GM18505 (cell line): Measurements from ENCODE around the gene MAD1L1.
A peak's percentile ranks its signal among the peaks of the same experiment; 100 is the strongest.

Experiments
- ATAC-seq: cut with Tn5 transposase; IDR thresholded peaks from one replicate; pipeline ENCODE4 v1.9.1; 2021; ENCODE audit not compliant: unreplicated experiment
- POLR2A ChIP-seq: IDR thresholded peaks from 4 replicates; pipeline ENCODE4 v1.6.1; 2011; ENCODE audit warnings: borderline replicate concordance; ENCODE audit not compliant: insufficient read depth, insufficient read length; ENCODE audit errors: extremely low read depth

MAD1L1 gene

DNA sequence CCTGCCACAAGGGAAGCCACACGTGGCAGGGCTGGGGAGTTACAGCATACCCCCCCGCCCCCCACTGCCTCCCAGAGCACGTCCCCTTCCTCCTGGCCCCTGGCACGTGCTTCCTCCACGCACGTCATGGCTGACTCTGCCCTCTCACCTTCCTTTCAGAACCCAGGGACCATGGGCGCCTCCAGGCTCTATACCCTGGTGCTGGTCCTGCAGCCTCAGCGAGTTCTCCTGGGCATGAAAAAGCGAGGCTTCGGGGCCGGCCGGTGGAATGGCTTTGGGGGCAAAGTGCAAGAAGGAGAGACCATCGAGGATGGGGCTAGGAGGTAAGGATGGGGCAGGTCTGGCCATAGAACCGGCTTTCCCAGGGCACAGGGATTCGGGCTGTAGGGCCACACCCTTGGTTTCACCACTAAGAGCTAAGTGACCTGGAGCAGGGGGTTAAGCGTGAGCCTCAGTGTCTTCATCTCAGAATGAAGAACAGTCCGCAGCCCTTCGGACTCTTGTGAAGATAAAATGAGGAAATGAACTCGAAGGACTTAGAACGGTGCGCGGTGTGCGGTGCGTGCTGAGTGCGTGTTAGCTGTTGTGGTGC is 11.8 kb upstream of the MAD1L1 start:
- ATAC-seq, result no peak
- TF ChIP-seq POLR2A, result no peak

DNA sequence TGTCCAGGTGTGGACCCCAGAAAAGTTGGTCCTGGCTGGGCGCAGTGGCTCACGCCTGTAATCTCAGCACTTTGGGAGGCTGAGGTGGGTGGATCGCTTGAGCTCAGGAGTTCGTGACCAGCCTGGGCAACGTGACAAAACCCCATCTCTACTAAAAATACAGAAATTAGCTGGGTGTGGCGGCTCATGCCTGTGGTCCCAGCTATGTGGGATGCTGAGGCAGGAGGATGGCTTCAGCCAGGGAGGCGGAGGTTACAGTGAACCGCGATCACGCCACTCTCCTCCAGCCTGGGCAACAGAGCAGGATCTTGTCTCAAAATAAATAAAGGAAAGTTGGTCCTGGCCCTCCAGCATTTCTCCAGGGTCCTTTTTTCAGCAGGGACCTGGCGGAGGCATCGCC is 10.7 kb upstream of the MAD1L1 start:
- ATAC-seq, result no peak
- no peak for TF ChIP-seq POLR2A

DNA sequence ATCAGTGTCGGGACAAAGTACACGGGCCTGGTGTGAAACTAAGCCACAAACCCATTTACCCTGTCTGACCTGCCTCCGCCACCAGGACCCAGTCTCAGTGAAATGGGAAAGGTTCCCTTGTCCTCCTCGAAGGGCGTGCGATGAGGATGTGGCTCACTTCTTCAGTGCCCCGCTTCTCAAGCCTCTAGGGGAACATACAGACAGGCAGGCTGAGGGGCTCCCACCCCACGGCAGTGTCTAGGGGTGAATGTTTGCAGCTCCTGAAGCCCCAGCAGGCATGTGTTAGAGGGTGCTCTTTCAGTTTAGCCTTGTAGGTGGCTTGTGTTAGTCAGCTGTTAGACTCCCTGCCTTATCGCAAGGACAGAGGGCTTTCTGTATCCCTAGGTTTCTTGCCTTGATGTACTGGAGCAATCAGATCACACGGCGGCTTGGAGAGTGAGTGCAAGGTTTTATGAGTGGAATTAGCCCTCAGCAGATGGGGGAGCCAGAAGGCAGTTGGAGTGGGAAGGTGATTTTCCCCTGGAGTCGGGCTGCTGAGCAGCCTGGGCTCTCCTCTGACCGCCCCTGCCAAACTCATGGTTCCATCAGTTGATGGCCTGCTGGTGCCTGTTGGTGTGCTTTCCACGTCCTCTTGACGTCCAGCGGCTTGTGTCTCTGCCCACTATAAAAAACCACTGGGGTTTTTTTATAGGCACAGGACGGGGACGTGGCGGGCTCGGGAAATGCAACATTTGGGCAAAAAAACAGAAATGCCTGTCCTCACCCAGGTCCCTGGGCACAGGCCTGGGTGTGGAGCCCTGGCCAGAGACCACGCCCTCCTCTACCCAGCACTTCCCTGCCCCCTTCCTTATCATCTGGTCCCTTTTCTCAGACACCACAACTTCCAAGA is 10.0 kb upstream of the MAD1L1 start:
- no peak for TF ChIP-seq POLR2A

DNA sequence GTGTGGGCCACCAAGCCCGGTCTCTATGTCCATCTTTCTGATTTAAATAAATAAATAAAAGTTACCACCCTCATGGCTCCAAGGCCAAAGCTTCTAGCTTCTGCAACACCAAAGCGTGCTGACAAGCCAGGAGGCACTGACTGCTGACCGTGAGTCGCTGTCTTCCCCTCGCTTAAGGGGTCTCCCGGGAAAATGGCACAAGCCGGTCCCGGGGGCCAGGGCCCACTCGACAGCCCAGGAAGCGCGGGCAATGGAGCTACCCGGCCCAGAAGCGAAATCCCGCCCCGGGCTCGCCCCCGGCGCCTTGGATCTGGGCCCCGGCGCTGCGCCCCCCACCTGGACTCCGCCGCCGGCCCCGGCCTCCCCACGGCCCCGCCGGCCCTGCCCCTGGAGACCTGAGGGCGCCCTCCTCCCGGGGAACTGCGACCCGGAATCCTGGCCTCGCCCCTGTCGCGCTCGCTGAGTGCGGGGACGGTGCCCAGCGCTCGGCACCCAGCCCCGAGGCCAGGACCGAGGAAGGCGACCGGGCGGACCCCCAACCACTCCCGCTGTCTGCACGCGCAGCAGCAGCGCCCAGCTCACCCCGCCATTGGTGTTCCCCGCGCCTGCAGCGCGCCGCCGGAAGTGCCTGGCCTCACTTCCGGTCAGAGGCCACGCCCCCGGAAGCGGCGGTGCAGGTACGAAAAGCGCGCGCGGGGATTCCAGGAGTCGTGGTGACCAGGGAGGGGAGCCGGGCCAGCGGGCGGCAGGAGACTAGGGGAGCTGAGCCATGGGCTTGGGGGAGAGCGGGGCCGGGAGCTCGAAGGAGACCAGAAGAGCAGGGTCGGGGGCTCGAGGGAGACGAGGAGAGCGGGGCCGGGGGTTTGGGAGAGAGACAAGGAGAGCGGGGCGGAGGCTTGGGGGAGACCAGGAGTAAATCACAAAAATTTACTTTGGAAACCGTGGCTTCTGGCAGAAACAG is 9.1 kb upstream of the MAD1L1 start, which contains the start of the genes MRM2 and NUDT1:
MRM2 (minus strand) TSS at position 626 of the 961 bp plus-strand sequence; CDS start at position 590, 36 bp downstream.
NUDT1 (plus strand) TSS at position 647 of the 961 bp plus-strand sequence. CDS start 2,349 bp downstream, outside the sequence.
- TF ChIP-seq POLR2A, result peak; percentile 95
- peak; percentile 56 for ATAC-seq

More for the DNA sequence above, 10.0 kb upstream of the MAD1L1 start:
- ATAC-seq, result no peak

DNA sequence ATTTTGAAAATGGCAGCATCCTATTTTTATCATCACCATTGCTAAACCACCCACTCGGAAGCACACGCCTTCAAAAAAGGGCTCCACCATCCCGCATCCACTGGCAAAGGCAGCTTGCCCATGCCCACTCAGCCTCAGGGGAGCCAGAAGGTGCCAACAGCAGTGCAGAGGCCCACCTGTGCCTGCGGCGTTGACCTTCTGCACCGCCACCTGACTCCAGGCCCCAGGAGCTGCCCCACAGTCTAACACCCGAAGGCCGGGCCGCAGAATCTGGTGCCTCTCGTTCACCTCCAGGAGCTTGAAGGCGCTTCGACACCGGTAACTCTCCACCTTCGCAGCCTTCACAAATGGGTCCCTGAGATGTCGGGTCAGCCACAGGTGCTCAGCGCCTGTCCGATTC is 6.5 kb upstream of the MAD1L1 start:
- ATAC-seq, result no peak
- TF ChIP-seq POLR2A, result no peak

DNA sequence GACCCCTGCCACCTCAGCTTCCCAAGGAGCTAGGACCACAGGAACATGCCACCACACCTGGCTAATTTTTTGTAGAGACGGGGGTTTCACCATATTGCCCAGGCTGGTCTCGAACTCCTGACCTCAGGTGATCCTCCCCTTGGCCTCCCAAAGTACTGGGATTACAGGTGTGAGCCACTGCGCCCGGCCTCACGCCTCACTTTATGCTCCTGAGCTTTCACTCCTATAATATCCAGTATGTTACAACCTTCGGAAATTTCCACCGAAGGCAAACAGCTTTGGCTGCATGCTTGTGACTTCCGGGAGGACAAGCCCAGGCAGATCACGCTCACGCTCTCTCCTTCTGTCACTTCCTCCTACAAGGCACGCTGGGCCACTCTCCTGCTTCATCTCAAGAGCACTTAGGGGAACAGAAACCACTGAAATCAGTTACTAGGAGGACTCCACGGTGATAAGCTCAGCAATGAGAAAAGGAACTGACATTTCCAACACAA is 4.4 kb upstream of the MAD1L1 start:
- peak; percentile 50 for ATAC-seq
- no peak for TF ChIP-seq POLR2A

DNA sequence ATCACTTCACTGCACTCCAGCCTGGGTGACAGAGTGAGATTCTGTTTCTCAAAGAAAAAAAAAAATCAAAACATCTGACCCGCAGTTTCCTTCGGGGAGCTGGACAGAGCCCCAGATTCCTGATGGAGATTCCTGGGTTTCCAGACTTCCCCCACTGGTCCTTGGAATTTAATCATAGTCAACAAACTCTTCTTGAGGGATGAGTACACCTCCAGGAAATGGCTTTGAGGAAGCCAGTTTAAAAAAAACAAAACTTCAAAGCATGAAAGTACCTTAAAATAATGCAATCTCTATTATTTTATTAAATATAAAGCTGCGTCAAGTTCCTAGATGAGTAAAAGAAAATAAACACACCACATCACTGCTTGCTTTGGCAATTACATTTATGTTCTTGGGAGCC is 1.2 kb upstream of the MAD1L1 start:
- no peak for ATAC-seq
- TF ChIP-seq POLR2A, result no peak

DNA sequence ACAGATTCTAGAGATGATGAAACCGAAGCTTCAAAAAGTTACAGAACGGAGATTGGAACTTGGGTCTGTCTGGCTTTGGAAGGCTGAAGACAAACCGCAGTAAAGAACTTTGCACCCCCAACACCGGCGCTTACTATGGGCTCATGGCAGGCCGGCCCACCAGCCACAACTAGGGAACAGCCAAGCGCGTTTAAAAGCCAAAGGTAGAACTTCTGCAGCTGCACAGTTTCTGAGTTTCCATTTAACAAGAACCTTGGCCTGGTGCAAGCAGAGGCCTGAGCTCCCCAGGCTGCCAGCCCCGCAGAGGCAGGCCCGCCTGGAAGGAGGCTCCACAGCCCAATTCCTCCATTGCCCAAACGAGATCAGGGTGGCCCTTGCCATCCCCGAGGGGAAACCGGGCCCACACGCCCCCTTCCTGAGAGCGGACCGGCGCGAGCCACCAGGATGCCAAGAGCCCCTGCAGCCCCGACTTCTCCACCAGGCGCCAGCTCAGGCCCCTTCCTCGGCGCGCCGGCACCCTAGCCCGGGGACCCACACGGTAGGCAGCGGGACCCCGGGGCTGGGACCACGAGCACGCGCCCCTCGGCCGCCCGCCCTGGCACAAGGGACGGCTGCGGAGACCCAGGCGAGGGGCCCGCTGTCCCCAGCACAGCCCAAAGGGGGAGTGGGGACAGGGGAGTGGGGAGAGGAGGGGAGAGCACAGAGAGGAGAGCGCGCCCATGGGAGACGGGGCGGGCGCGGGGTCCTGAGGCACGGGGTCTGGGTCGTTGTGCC is 566 bp downstream of the MAD1L1 start:
- no peak for TF ChIP-seq POLR2A
- ATAC-seq, result peak; percentile 31

DNA sequence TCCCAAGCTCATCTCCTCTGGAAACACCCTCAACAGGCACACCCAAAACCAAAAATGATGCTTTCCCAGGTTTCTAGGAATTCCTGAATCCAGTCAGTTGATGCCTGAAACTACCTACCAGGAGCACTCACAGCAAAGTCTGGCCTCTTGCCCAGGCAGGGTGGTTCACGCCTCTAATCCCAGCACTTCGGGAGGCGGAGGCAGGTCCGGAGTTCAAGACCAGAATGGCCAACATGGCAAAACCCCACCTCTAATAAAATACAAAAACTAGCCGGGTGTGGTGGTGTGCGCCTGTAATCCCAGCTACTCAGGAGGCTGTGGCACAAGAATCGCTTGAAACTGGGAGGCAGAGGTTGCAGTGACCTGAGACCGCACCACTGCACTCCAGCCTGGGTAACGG is 1.9 kb downstream of the MAD1L1 start:
- no peak for TF ChIP-seq POLR2A
- ATAC-seq, result no peak

DNA sequence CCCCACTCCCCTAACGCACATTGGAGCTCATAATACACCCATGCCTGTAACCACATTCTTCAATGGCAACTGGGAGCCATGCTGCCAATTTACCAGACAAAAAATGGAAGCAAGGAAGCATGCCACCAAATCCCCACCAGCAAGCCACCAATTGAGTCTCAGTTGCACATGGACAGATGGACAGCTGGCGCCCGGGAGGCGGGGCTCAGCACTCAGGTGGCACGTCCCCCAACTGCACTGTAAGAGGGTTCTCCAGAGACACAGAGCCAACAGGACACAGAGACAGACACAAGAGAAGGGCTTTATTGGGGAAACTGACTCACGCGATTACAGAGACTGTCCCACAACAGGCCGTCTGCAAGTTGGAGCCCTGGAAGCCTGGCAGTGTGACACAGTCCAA is 2.5 kb downstream of the MAD1L1 start:
- no peak for ATAC-seq
- TF ChIP-seq POLR2A, result no peak

DNA sequence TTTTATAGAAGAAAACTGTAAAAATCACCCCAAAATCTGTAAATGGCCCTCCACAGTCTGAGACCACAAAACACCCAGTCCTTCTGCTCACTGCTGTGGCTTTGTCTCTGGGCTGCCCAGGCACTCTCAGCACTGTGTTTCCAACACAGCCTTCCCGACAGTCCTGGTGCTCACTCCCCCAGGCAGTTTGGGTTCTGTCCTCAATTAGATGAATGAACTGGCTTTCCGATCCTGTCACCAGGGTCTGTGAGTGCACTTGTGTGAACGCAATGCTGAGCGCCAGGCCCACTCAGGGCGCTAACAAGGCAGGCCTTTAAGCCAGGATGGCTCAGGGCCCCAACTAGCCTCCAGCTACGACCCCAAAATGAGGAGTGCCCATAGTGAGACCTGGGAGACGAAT is 3.3 kb downstream of the MAD1L1 start:
- ATAC-seq, result no peak
- no peak for TF ChIP-seq POLR2A

DNA sequence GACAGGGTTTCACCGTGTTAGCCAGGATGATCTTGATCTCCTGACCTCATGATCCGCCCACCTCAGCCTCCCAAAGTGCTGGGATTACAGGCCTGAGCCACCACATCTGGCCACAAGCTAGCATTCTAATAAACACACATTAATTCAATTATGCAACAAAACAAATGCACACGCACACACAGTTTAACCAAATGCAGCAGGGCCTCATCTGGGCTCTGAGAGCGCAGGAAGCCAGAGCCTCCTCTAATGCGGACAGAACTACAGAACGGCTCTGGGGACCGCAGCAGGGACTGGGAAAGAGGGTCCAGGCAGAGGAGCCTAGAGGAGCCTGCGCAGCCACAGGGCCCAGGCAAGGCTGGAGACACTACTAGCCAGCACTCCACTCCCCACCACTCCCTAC is 3.8 kb downstream of the MAD1L1 start:
- no peak for TF ChIP-seq POLR2A
- ATAC-seq, result no peak
